Stimulated activated CD8-positive, alpha-beta memory T cell treated with anti-CD3 and anti-CD28 coated beads, Interleukin-15, amount 100 ng/mL, for 4 hours (primary cell): ENCODE measurements around the gene EEF2.
A peak's percentile ranks its signal among the peaks of the same experiment; 100 is the strongest.

Experiments used
- DNase-seq, 2 donors: peaks; one replicate each; pipeline ENCODE4 v3.0.0-alpha.2; 2020; ENCODE audit warnings: low read depth in 2 of 2

Gene EEF2

GRCh38 chr19:3984584-3984907, 717 bp downstream of the EEF2 start:
- no peak for DNase-seq

GRCh38 chr19:3983936-3984583, 1.2 kb downstream of the EEF2 start:
- DNase-seq = no peak

DNA sequence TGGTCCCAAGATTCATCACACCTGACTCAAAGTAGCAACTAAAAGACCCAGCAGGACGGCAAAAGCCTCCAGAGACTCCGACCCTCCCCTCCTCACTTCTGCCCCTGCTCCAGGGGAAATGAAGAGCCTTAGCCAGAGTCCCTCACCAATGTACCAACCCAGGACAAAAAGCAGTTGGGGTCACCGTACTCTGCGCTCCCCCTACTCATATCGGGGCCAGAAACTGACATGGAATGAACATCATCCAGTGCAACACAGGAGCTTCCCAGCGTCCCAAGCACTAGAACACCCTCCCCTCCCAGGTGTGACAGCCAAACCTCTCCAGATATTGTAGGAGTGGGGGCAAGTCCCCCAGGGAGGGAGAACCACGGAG, 1.7 kb downstream of the EEF2 start:
- no peak for DNase-seq

- DNase-seq = no peak
Measured at GRCh38 chr19:3982701-3983541, 2.3 kb downstream of the EEF2 start.

GRCh38 chr19:3981736-3982681, 3.3 kb downstream of the EEF2 start:
- DNase-seq = no peak

GRCh38 chr19:3981373-3981735, 3.9 kb downstream of the EEF2 start:
- DNase-seq = no peak

DNA sequence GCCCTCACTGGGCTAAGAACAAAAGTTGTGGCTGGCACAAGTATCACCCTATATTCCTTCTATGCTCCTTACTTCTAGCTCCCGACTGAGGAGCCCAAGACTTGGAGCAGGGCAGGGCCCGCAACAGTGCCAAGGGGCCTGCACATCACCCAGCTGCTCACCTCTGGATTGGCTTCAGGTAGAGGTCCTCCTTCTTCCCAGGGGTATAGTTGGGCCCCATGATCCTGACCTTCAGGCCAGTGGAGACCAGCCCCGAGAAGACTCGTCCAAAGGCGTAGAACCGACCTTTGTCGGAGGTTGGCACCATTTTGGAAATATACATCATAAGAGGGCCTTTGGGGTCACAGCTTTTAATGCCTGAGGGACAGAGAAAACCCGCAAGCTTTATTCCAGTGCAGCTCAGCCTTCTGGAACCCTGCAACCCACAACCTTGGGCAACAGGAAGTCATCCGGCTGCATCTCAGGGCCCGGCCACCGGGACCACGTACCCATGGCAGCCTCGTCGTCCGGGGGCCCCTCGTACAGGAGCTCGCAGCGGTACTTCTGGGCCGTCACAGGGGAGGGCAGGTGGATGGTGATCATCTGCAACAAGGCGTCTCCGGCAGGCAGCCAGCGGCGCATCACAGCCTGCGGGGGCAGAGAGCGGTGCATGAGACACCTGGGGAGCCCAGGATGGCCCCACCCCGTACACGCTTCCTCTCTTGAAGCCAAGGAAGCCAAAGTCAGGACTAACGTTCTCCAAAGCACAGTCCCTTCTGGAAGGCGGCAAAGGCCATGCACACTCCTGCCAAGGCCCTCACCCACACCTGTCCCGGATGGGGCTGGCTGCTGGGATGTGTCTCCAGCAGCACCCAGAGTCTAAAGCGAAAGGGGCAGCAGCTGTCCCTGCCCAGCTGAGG, 4.7 kb downstream of the EEF2 start:
- no peak for DNase-seq

GRCh38 chr19:3979674-3980352, 5.5 kb downstream of the EEF2 start:
- no peak for DNase-seq

DNA sequence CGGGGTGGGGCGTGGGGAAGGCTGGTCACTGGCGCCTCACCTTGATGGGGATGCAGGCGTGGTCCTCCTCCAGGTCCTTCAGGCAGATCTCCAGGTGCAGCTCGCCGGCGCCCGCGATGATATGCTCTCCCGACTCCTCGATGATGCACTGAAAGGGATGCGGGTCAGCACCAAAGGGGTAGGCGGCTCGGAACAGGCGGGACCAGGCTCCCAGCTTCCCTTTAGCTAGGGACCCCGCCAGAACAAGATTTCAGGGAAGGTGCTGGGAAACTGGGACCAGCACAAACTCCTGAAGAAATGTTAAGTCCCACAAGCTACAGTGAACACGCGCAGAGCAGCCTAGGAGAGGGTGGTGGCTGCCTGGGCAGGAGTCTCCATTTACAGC, 6.0 kb downstream of the EEF2 start:
- no peak for DNase-seq

DNA sequence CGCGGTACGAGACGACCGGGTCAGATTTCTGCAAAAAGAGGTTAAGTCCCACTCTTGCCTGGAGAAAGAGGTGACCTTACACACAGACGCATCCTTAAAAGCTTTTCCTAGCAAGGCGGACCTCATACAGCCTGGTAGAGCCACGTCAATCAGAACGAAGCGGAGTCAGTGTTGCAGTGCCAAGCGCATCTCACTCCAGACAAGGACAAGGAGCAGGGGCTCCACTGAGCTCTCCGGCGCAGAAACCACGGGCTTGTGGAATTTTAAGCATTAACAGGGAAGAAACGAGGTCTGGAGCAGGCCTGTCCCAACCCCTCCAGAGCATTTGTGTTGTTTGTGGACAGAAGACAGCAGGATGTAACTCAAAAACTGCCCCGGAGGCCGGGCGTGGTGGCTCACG, 7.1 kb downstream of the EEF2 start:
- DNase-seq = no peak

DNA sequence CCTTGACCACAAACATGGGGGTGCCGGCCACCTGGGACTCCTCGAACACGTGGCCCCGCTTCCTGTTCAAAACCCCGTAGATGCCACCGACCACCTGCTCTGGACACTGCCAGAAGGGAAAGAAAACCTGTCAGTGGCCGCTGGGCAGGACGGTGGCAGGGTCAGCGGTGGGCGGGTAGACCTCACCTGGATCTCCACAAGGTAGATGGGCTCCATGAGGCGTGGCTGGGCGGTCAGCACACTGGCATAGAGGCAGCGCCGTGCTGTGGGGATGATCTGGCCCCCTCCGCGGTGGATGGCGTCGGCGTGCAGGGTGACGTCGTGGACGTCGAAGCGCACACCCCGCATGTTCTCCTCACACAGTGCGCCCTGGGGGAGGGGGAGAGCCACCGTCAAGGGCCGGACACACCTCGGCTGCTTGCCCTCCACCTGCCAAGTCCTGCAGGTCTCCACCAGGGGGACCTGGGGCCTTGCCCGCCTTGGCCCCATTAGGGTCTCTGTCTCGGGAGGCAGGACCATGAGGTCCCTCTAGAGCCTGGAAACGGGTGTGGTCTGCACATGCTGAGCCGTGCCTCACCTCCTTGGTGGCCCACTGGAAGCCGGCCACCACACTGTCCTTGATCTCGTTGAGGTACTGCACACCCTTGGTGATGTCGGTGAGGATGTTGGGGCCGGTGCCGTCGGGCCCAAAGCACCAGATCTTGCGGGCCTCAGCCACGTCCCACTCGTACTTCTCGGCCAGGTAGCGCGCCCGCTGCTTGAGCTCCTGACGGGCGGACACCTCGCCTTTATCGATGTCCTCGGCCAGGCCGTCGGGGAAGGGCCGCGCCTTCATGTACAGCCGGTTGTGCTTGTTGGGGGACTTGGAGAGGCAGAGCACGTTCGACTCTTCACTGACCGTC, 7.8 kb downstream of the EEF2 start:
- DNase-seq = no peak

- DNase-seq = no peak
Measured at GRCh38 chr19:3976495-3977241, 8.6 kb downstream of the EEF2 start.

GRCh38 chr19:3975637-3976087, 9.6 kb downstream of the EEF2 start:
- DNase-seq = no peak

GRCh38 chr19:3975144-3975543, 10.1 kb downstream of the EEF2 start:
- no peak for DNase-seq

- DNase-seq = peak; percentile 82 to 86
Measured at GRCh38 chr19:3970808-3971598, 14.3 kb downstream of the EEF2 start, which contains the start of gene DAPK3. DAPK3 (minus strand) TSS chr19:3971099; CDS start chr19:3969735, 1,364 bp downstream.

GRCh38 chr19:3970313-3970807, 14.9 kb downstream of the EEF2 start:
- no peak for DNase-seq

DNA sequence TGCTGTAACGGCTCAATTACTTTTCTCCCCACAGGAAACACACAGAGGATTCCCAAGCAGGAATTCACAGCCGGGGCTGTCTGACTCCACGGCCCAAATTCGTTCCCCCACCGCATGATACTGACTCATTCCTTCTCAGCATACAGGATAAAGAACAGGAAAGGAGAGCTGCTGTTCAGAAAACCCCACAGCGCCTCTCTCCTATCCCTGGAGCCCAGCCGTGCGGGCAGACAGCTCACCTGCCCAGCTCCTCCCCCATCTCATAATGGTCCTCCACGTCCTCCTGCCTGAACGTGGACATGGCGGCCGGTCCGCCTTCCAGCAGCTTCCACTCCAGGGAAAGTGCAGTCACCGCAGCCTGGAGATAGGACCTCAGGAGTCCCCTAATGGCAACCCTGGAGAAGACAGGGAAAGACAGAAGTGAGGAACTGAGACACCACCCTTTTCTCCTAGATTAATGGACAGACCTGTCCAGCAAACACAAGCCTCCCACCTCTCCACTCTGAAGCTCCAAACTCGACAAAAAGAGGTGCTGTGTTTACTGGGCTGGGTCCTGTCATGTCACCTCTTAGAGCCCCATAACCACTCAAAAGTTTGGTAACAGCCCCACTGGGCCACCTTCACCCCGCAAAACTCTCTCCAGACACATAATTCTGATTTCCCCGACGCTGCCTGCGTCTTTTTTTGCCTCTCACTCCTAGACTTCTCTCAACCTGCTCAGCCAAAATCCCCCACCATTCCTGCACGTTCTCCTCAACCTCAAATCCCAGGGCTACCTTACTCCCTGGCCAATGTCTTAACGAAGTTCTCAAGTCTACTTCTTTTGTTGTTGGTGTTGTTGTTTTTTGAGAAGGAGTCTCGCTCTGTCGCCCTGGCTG, 15.6 kb downstream of the EEF2 start:
- DNase-seq = no peak
